ENCODE measurements around the gene LGALS3BP. TPM values are rescaled to one million over a fixed set of nuclear protein-coding genes. Genes with fewer than 3 reads are reported as not detected.

The LGALS3BP gene
- total and polyA plus RNA-seq, 2 of the 8 experiments (the other 6 are each of a cell fraction or from before 2014, with no cell fraction given), result 56.1 to 61.6 TPM

- Histone ChIP-seq H3K14ac (ENCODE audit: insufficient read length) (no peak overlapping the region), H2BK20ac (ENCODE audit: low read length) (no peak overlapping the region), H3K27ac (ENCODE audit: low read depth, low read length) (no peak overlapping the region), H3K56ac (replicated peaks; ENCODE audit: insufficient read length, low read depth, low read length) (no peak overlapping the region), H3K4me1 (replicated peaks in 1 of 4; ENCODE audit: control insufficient read depth in 3 of 4, insufficient read depth in 4 of 4, low read length in 3 of 4) (peaks cover 0 to 4% (median 2%) of the 10 kb centered on the region in 4 experiments; a peak in 4 of 7 replicates), H2AFZ (ENCODE audit: low read length) (no peak overlapping the region), H3K9me3 (ENCODE audit: insufficient read depth in 2 of 2, low read depth in 1 of 2, low read length in 1 of 2) (no peaks in the 10 kb centered on the region), H3K4ac (replicated peaks; ENCODE audit: insufficient read length, low read depth, low read length) (no peak overlapping the region), H3K36me3 (ENCODE audit: control insufficient read depth in 2 of 4, insufficient read depth in 4 of 4, low read length in 3 of 4) (no peaks in the 10 kb centered on the region), H3K4me3 (ENCODE audit: extremely low read depth in 1 of 4, insufficient read depth in 2 of 4, low read depth in 3 of 4, low read length in 4 of 4) (no peak overlapping the region), H3K23me2 (ENCODE audit: low read depth, low read length) (no peaks in the 10 kb centered on the region; the same call in 1 of the 2 replicates), H4K91ac (replicated peaks; ENCODE audit: insufficient read length, low read length) (no peak overlapping the region), H2BK15ac (ENCODE audit: low read length) (no peak overlapping the region), H2AK5ac (ENCODE audit: low read depth, low read length) (no peak overlapping the region), H4K20me1 (replicated peaks in 1 of 2; ENCODE audit: control insufficient read depth in 1 of 2, insufficient read depth in 2 of 2, low read length in 2 of 2) (peaks cover 57 to 71% of the 10 kb centered on the region in 2 experiments), H3K18ac (ENCODE audit: extremely low read depth, low read length) (no peak overlapping the region), H4K5ac (ENCODE audit: insufficient read length, low read depth, low read length) (no peak overlapping the region), H3K9ac (replicated peaks in 1 of 4; ENCODE audit: extremely low read depth in 1 of 4, low read depth in 3 of 4, low read length in 3 of 4) (no peak overlapping the region), H4K8ac (ENCODE audit: extremely low read depth, insufficient read depth, low read length) (no peak overlapping the region), H2BK12ac (ENCODE audit: low read depth, low read length) (no peak overlapping the region), H2BK5ac (ENCODE audit: low read depth, low read length) (no peak overlapping the region), H2BK120ac (replicated peaks; ENCODE audit: low read depth, low read length) (no peak overlapping the region), H3K23ac (ENCODE audit: insufficient read length) (no peak overlapping the region), H3K27me3 (replicated peaks in 1 of 4; ENCODE audit: control insufficient read depth in 3 of 4, extremely low read depth in 1 of 4, insufficient read depth in 3 of 4, low read length in 3 of 4) (peaks cover 28 to 77% (median 73%) of the 10 kb centered on the region in 4 experiments), H3K79me1 (ENCODE audit: low read depth, low read length) (peaks cover 19% of the 10 kb centered on the region), H3K4me2 (ENCODE audit: insufficient read depth in 1 of 2, low read depth in 2 of 2, low read length in 2 of 2) (no peak overlapping the region), H3K79me2 (ENCODE audit: control insufficient read depth in 1 of 2, insufficient read depth in 2 of 2, low read length in 2 of 2) (peaks cover 4 to 7% of the 10 kb centered on the region in 2 experiments; a peak in 1 of 4 replicates)
- TF ChIP-seq CTCF (IDR thresholded peaks at IDR 0.05; ENCODE audit: control extremely low read depth in 1 of 3, insufficient read depth in 1 of 3, low read depth in 1 of 3, low read length in 3 of 3) (no peak), HDAC6 (IDR thresholded peaks at IDR 0.05; ENCODE audit: low read depth, low read length) (peak; percentile 82), TCF12 (IDR thresholded peaks at IDR 0.05; ENCODE audit: low read depth, low read length) (0 out of 2 replicates have a peak, but pooled peaks have one; percentile 57), POLR2AphosphoS5 (IDR thresholded peaks at IDR 0.05; ENCODE audit: low read depth, low read length) (peak; percentile 74; the same call in 1 of the 2 replicates), TAF7 (optimal IDR thresholded peaks at IDR 0.05; ENCODE audit: borderline replicate concordance, low read depth, low read length) (no peak)
- no peak for DNase-seq (ENCODE audit: low read depth in 1 of 2, low spot score in 2 of 2)
- 62% methylated on average over 3 of the region's 3 CpGs; no CpG with 5 or more reads in 1 of the 2 experiments for WGBS, 2 experiments (ENCODE audit: extremely low coverage in 1 of 2, insufficient coverage in 1 of 2, insufficient read length in 1 of 2, insufficient replicate concordance in 2 of 2, low coverage in 1 of 2, low lambda C conversion rate in 2 of 2, missing lambda C conversion rate in 1 of 2)
- POLR2A ChIA-PET (ENCODE audit: partially characterized antibody), result no interaction called here
- CTCF ChIA-PET (ENCODE audit: partially characterized antibody), result interaction anchor here (0.9 to 2.0 kb wide), 7 partner anchors 10 to 387 kb away, joined by 3 to 7 read pairs (median 4); no protein-coding TSS in a partner anchor
- FAIRE-seq, result no peak
Observed at GRCh38 chr17:79003661-79004411, 24.1 kb upstream of the LGALS3BP start.

Measured in H1 (cell line).